ENCODE measurements around the gene SLC16A3.

DNA sequence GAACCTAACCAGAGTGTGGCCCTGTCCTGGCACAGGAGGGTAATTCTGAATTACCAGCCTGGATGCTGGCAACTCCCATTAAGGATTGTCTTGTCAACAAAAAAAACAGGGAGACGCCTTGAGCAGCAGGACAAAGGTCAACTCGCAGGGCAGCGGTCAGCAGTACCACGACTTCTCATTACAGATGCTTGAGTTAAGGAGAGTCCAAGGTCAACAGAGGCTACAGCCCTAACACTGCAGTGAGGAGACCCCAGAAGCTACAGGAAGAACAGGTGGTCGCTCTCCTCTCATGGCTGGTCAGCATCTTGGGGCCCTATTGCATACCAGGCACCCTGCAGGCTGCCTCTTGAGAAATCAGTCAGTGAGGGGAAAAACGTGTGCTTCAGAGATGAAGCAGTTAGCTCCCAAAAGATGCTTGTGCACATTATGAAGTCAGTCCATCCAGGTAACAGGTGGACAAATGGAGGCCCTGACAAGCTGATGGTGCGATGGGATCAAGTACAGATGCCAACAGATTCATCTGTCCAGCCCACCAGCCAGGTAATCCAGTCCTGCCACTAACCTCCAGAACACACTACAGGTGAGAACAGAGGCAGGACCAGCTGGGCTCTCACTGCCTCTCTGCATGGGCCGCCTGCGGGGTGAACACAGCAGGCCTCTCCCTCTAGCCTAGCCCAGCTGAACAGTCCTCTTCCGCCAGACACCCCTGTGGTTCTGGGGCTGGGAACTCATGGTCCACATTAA lies 40.5 kb downstream of the SLC16A3 start:
- TF ChIP-seq, protein P1, sequence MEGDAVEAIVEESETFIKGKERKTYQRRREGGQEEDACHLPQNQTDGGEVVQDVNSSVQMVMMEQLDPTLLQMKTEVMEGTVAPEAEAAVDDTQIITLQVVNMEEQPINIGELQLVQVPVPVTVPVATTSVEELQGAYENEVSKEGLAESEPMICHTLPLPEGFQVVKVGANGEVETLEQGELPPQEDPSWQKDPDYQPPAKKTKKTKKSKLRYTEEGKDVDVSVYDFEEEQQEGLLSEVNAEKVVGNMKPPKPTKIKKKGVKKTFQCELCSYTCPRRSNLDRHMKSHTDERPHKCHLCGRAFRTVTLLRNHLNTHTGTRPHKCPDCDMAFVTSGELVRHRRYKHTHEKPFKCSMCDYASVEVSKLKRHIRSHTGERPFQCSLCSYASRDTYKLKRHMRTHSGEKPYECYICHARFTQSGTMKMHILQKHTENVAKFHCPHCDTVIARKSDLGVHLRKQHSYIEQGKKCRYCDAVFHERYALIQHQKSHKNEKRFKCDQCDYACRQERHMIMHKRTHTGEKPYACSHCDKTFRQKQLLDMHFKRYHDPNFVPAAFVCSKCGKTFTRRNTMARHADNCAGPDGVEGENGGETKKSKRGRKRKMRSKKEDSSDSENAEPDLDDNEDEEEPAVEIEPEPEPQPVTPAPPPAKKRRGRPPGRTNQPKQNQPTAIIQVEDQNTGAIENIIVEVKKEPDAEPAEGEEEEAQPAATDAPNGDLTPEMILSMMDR (IDR thresholded peaks at IDR 0.05), result no peak
- no peak for TF ChIP-seq POLR2A (IDR thresholded peaks at IDR 0.05)
